GM23338 (cell line): Measurements from ENCODE around the gene ABAT. TPM values are rescaled to one million over a fixed set of nuclear protein-coding genes. Genes with fewer than 3 reads are reported as not detected.

ENCODE experiments used
- ATAC-seq: fragments of 200-7000 bp; cut with Tn5 transposase; 3 replicates; pipeline ENCODE4 v1.9.1; 2020
- DNase-seq: peaks from one replicate; pipeline ENCODE4 v3.0.0-alpha.2; 2015; ENCODE audit warnings: low spot score
- H2AFZ ChIP-seq: fragments of 200-600 bp; sonication (generic); 2 replicates; pipeline ENCODE4 v1.8.0; 2016; ENCODE audit warnings: antibody characterized with exemption, mild to moderate bottlenecking, moderate library complexity
- H3F3A ChIP-seq: fragments of 200-600 bp; sonication (generic); replicated peaks from 2 replicates; pipeline ENCODE4 v1.8.0; 2017; ENCODE audit warnings: antibody characterized with exemption, mixed run types, low read depth
- H3K27ac ChIP-seq: fragments of 200-600 bp; sonication (generic); 2 replicates; pipeline ENCODE4 v1.6.1; 2016; ENCODE audit warnings: low read depth
- H3K27me3 ChIP-seq: fragments of 200-600 bp; sonication (generic); 2 replicates; pipeline ENCODE4 v1.8.0; 2016; ENCODE audit warnings: mild to moderate bottlenecking, mixed run types, moderate library complexity; ENCODE audit not compliant: insufficient read depth
- H3K36me3 ChIP-seq: fragments of 200-600 bp; sonication (generic); 2 replicates; pipeline ENCODE4 v1.8.0; 2016; ENCODE audit warnings: mild to moderate bottlenecking; ENCODE audit not compliant: insufficient read depth
- H3K4me1 ChIP-seq: fragments of 200-600 bp; sonication (generic); 2 replicates; pipeline ENCODE4 v1.8.0; 2016; ENCODE audit warnings: mild to moderate bottlenecking, moderate library complexity; ENCODE audit not compliant: insufficient read depth
- H3K4me2 ChIP-seq: fragments of 200-600 bp; sonication (generic); 2 replicates; pipeline ENCODE4 v1.7.1; 2017; ENCODE audit warnings: mixed run types
- H3K4me3 ChIP-seq: fragments of 200-600 bp; sonication (generic); 2 replicates; pipeline ENCODE4 v1.6.1; 2016; ENCODE audit warnings: mixed run types
- H3K79me2 ChIP-seq: fragments of 200-600 bp; sonication (generic); replicated peaks from 2 replicates; pipeline ENCODE4 v1.8.0; 2017; ENCODE audit warnings: mild to moderate bottlenecking; ENCODE audit not compliant: insufficient read depth
- H3K9me2 ChIP-seq: fragments of 200-600 bp; sonication (generic); 2 replicates; pipeline ENCODE4 v1.8.0; 2017; ENCODE audit not compliant: insufficient read depth
- H4K20me1 ChIP-seq: fragments of 200-600 bp; sonication (generic); replicated peaks from 2 replicates; pipeline ENCODE4 v1.8.0; 2017; ENCODE audit warnings: mild to moderate bottlenecking; ENCODE audit not compliant: insufficient read depth
- H3K27ac Mint-ChIP-seq: 2 replicates; pipeline ENCODE4 v1.8.0; 2020; ENCODE audit warnings: inconsistent platforms, mild to moderate bottlenecking, moderate library complexity, mixed read lengths
- H3K27me3 Mint-ChIP-seq: 3 replicates; pipeline ENCODE4 v1.8.0; 2022; ENCODE audit warnings: low read depth, mild to moderate bottlenecking, moderate library complexity, mixed read lengths, inconsistent platforms; ENCODE audit not compliant: insufficient read depth, poor library complexity
- H3K36me3 Mint-ChIP-seq: 3 replicates; pipeline ENCODE4 v1.8.0; 2021; ENCODE audit warnings: low read depth, mild to moderate bottlenecking, inconsistent platforms, moderate library complexity, mixed read lengths
- H3K4me1 Mint-ChIP-seq: 3 replicates; pipeline ENCODE4 v1.8.0; 2020; ENCODE audit warnings: mild to moderate bottlenecking, inconsistent platforms, mixed read lengths
- H3K4me3 Mint-ChIP-seq: 3 replicates; pipeline ENCODE4 v1.8.0; 2021; ENCODE audit warnings: moderate library complexity, mild to moderate bottlenecking, inconsistent platforms, mixed read lengths
- H3K9me3 Mint-ChIP-seq: 3 replicates; pipeline ENCODE4 v1.8.0; 2020; ENCODE audit warnings: moderate library complexity, mild to moderate bottlenecking, inconsistent platforms, mixed read lengths
- CREB1 ChIP-seq: fragments of 250-450 bp; sonication (Bioruptor Pico); IDR thresholded peaks from 2 replicates; pipeline ENCODE4 v1.5.0; 2020; ENCODE audit warnings: low read depth, mild to moderate bottlenecking, moderate library complexity
- CTCF ChIP-seq, 2 experiments: fragments of 200-600 bp in 1 of 2; sonication (generic) in 1 of 2; conservative IDR thresholded peaks; 2 replicates each; pipeline versions ENCODE4 v1.5.1 to v1.6.1; 2016 to 2017; ENCODE audit warnings: antibody characterized with exemption in 2 of 2, low read depth in 2 of 2, mild to moderate bottlenecking in 2 of 2, moderate library complexity in 1 of 2
- EZH2phosphoT487 ChIP-seq: fragments of 200-600 bp; sonication (generic); IDR thresholded peaks from one replicate; pipeline ENCODE4 v1.8.1; 2018; ENCODE audit warnings: antibody characterized with exemption; ENCODE audit not compliant: unreplicated experiment
- NANOG ChIP-seq: IDR thresholded peaks from 2 replicates; pipeline ENCODE4 v1.6.1; 2016; ENCODE audit warnings: antibody characterized with exemption, borderline replicate concordance
- POLR2AphosphoS5 ChIP-seq: IDR thresholded peaks from 2 replicates; pipeline ENCODE4 v1.6.1; 2016; ENCODE audit warnings: antibody characterized with exemption, low read depth
- STAT1 ChIP-seq: IDR thresholded peaks from one replicate; pipeline ENCODE4 v1.6.1; 2016; ENCODE audit warnings: antibody characterized with exemption; ENCODE audit not compliant: unreplicated experiment
- ZNF114 ChIP-seq: fragments of 250-450 bp; sonication (Bioruptor Pico); IDR thresholded peaks from 2 replicates; pipeline ENCODE4 v1.5.0; 2020; ENCODE audit warnings: mild to moderate bottlenecking, moderate library complexity
- polyA plus RNA-seq: library from polyadenylated mRNA; unstranded; fragments of >200 nt; fragmentation: Nextera tagmentation; extraction: Ambion mirVana; gene quantifications from 2 replicates; pipeline ENCODE4 v1.2.1, GENCODE V29; 2016
- total RNA-seq: library from RNA; depleted of rRNA; stranded (reverse); fragments of >200 nt; shearing (Covaris generic); gene quantifications from 2 replicates; pipeline ENCODE4 v1.2.3, GENCODE V29; 2014
- TF ChIP-seq, protein P1 (sequence below): fragments of 250-450 bp; sonication (Bioruptor Pico); IDR thresholded peaks from 2 replicates; pipeline ENCODE4 v1.5.0; 2020; ENCODE audit warnings: mild to moderate bottlenecking, moderate library complexity

ABAT gene
- total and polyA plus RNA-seq, 2 experiments from 2014 or later: 4.4 to 8.8 TPM

DNA sequence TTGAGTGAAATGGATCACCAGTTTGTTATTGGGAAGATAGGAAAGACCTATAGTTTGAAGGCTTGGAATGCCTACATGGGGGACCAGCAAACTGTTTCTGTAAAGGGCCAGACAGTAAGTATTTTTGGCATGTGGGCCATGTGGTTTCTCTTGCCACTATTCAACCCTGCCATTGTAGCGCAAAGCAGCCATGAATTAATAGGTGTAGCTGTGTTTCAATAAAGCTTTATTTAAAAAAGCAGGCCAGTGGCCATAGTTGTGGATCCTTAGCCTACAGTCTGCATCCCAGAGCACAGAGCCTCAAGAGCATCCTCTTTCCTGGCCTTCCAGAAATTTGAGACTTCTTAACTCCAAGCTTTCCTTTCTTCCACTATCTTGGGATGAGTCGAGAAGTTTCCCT lies 29.3 kb downstream of the ABAT start (continued):
- TF ChIP-seq, protein P1, sequence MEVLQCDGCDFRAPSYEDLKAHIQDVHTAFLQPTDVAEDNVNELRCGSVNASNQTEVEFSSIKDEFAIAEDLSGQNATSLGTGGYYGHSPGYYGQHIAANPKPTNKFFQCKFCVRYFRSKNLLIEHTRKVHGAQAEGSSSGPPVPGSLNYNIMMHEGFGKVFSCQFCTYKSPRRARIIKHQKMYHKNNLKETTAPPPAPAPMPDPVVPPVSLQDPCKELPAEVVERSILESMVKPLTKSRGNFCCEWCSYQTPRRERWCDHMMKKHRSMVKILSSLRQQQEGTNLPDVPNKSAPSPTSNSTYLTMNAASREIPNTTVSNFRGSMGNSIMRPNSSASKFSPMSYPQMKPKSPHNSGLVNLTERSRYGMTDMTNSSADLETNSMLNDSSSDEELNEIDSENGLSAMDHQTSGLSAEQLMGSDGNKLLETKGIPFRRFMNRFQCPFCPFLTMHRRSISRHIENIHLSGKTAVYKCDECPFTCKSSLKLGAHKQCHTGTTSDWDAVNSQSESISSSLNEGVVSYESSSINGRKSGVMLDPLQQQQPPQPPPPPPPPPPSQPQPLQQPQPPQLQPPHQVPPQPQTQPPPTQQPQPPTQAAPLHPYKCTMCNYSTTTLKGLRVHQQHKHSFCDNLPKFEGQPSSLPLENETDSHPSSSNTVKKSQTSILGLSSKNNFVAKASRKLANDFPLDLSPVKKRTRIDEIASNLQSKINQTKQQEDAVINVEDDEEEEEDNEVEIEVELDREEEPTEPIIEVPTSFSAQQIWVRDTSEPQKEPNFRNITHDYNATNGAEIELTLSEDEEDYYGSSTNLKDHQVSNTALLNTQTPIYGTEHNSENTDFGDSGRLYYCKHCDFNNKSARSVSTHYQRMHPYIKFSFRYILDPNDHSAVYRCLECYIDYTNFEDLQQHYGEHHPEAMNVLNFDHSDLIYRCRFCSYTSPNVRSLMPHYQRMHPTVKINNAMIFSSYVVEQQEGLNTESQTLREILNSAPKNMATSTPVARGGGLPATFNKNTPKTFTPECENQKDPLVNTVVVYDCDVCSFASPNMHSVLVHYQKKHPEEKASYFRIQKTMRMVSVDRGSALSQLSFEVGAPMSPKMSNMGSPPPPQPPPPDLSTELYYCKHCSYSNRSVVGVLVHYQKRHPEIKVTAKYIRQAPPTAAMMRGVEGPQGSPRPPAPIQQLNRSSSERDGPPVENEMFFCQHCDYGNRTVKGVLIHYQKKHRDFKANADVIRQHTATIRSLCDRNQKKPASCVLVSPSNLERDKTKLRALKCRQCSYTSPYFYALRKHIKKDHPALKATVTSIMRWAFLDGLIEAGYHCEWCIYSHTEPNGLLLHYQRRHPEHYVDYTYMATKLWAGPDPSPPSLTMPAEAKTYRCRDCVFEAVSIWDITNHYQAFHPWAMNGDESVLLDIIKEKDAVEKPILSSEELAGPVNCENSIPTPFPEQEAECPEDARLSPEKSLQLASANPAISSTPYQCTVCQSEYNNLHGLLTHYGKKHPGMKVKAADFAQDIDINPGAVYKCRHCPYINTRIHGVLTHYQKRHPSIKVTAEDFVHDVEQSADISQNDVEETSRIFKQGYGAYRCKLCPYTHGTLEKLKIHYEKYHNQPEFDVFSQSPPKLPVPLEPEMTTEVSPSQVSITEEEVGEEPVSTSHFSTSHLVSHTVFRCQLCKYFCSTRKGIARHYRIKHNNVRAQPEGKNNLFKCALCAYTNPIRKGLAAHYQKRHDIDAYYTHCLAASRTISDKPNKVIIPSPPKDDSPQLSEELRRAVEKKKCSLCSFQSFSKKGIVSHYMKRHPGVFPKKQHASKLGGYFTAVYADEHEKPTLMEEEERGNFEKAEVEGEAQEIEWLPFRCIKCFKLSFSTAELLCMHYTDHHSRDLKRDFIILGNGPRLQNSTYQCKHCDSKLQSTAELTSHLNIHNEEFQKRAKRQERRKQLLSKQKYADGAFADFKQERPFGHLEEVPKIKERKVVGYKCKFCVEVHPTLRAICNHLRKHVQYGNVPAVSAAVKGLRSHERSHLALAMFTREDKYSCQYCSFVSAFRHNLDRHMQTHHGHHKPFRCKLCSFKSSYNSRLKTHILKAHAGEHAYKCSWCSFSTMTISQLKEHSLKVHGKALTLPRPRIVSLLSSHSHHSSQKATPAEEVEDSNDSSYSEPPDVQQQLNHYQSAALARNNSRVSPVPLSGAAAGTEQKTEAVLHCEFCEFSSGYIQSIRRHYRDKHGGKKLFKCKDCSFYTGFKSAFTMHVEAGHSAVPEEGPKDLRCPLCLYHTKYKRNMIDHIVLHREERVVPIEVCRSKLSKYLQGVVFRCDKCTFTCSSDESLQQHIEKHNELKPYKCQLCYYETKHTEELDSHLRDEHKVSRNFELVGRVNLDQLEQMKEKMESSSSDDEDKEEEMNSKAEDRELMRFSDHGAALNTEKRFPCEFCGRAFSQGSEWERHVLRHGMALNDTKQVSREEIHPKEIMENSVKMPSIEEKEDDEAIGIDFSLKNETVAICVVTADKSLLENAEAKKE: no peak
- no peak for TF ChIP-seq NANOG
- TF ChIP-seq CREB1 (CRISPR knock-in tag): no peak
- no peak for TF ChIP-seq EZH2phosphoT487
- no peak for TF ChIP-seq STAT1

GRCh38 chr16:8704098-8704497 lies 29.7 kb downstream of the ABAT start:
- no peaks in the 10 kb centered on the region for H3K36me3 Mint-ChIP-seq
- Histone ChIP-seq H3K36me3 (no peaks in the 10 kb centered on the region), H3K4me2 (no peak overlapping the region), H3K4me3 (no peak overlapping the region), H3K27me3 (no peaks in the 10 kb centered on the region), H3K4me1 (no peaks in the 10 kb centered on the region), H3K9me2 (no peaks in the 10 kb centered on the region), H3K79me2 (no peaks in the 10 kb centered on the region), H3F3A (no peaks in the 10 kb centered on the region), H2AFZ (no peak overlapping the region), H3K27ac (no peak overlapping the region), H4K20me1 (no peaks in the 10 kb centered on the region)
- no peak overlapping the region for H3K4me3 Mint-ChIP-seq
- peaks cover 4% of the 10 kb centered on the region for H3K27me3 Mint-ChIP-seq
- ATAC-seq: no peak
- H3K27ac Mint-ChIP-seq: no peak overlapping the region
- no peak for DNase-seq
- peaks cover 3% of the 10 kb centered on the region; the same call in 2 of the 3 replicates for H3K4me1 Mint-ChIP-seq
- no peaks in the 10 kb centered on the region for H3K9me3 Mint-ChIP-seq
- no peak for TF ChIP-seq CTCF (conservative IDR thresholded peaks at IDR 0.05; ENCODE audit: low read depth in 2 of 2)
- no peak for TF ChIP-seq STAT1
- no peak for TF ChIP-seq NANOG
- no peak for TF ChIP-seq ZNF114
- no peak for TF ChIP-seq POLR2AphosphoS5
- TF ChIP-seq, protein P1: no peak
- TF ChIP-seq CREB1 (CRISPR knock-in tag): no peak
